HG03432 (cell line): Measurements from ENCODE around the gene SPINDOC.
"Not testable (repeated sequence)": the region's sequence is repeated elsewhere in the genome, so short reads cannot be mapped to it uniquely, and the experiment has no call there.

Source experiments
- ATAC-seq: cut with Tn5 transposase; IDR thresholded peaks from one replicate; pipeline ENCODE4 v1.9.1; 2021; ENCODE audit warnings: mild to moderate bottlenecking, moderate library complexity; ENCODE audit not compliant: unreplicated experiment

Gene SPINDOC

GRCh38 chr11:63785823-63786222, 27.4 kb upstream of the SPINDOC start:
- ATAC-seq, result no peak

GRCh38 chr11:63791495-63792167, 21.6 kb upstream of the SPINDOC start:
- ATAC-seq, result no peak

GRCh38 chr11:63793161-63793560, 20.1 kb upstream of the SPINDOC start:
- no peak for ATAC-seq

- ATAC-seq, result no peak
Measured at GRCh38 chr11:63795066-63795465, 18.2 kb upstream of the SPINDOC start.

- ATAC-seq, result no peak
Measured at GRCh38 chr11:63800921-63801320, 12.3 kb upstream of the SPINDOC start.

- no peak for ATAC-seq
Measured at GRCh38 chr11:63802637-63803414, 10.4 kb upstream of the SPINDOC start.

GRCh38 chr11:63804259-63804658, 9.0 kb upstream of the SPINDOC start:
- no peak for ATAC-seq

- no peak for ATAC-seq
Measured at GRCh38 chr11:63805844-63806415, 7.3 kb upstream of the SPINDOC start.

GRCh38 chr11:63810383-63810782, 2.9 kb upstream of the SPINDOC start:
- ATAC-seq, result not testable (repeated sequence)

- no peak for ATAC-seq
Measured at GRCh38 chr11:63811522-63811921, 1.7 kb upstream of the SPINDOC start.

- ATAC-seq, result peak; percentile 42
Measured at GRCh38 chr11:63813563-63814382, 517 bp downstream of the SPINDOC start.

- no peak for ATAC-seq
Measured at GRCh38 chr11:63814383-63814736, 1.1 kb downstream of the SPINDOC start.

GRCh38 chr11:63816166-63816565, 2.9 kb downstream of the SPINDOC start:
- ATAC-seq, result no peak

- no peak for ATAC-seq
Measured at GRCh38 chr11:63816732-63817131, 3.5 kb downstream of the SPINDOC start.

GRCh38 chr11:63817758-63818498, 4.7 kb downstream of the SPINDOC start:
- no peak for ATAC-seq

- no peak for ATAC-seq
Measured at GRCh38 chr11:63818609-63819008, 5.4 kb downstream of the SPINDOC start.

- no peak for ATAC-seq
Measured at GRCh38 chr11:63821411-63821810, 8.2 kb downstream of the SPINDOC start.

- ATAC-seq, result no peak
Measured at GRCh38 chr11:63826471-63827190, 13.4 kb downstream of the SPINDOC start.

GRCh38 chr11:63829823-63830489, 16.7 kb downstream of the SPINDOC start:
- ATAC-seq, result no peak
